ENCODE measurements around the gene B3GNT3. TPM values are rescaled to one million over a fixed set of nuclear protein-coding genes. Genes with fewer than 3 reads are reported as not detected.

Gene B3GNT3
- total and polyA plus RNA-seq, 9 of the 15 experiments (the other 6 are each of a cell fraction or from before 2014, with no cell fraction given): 0.06 to 0.11 (median 0.07) TPM; not detected in 6

- no peak for TF ChIP-seq TAL1 (IDR thresholded peaks at IDR 0.05)
- no peak for TF ChIP-seq MED1 (CRISPR knock-in tag; IDR thresholded peaks at IDR 0.05; ENCODE audit: borderline replicate concordance)
- no peak for TF ChIP-seq PHB (CRISPR knock-in tag; IDR thresholded peaks at IDR 0.05)
- TF ChIP-seq SNRNP70 (optimal IDR thresholded peaks at IDR 0.05; ENCODE audit: low read depth, low read length): no peak
- no peak for TF ChIP-seq PHF21A (IDR thresholded peaks at IDR 0.05; ENCODE audit: borderline replicate concordance, low read depth)
- TF ChIP-seq, protein P1, sequence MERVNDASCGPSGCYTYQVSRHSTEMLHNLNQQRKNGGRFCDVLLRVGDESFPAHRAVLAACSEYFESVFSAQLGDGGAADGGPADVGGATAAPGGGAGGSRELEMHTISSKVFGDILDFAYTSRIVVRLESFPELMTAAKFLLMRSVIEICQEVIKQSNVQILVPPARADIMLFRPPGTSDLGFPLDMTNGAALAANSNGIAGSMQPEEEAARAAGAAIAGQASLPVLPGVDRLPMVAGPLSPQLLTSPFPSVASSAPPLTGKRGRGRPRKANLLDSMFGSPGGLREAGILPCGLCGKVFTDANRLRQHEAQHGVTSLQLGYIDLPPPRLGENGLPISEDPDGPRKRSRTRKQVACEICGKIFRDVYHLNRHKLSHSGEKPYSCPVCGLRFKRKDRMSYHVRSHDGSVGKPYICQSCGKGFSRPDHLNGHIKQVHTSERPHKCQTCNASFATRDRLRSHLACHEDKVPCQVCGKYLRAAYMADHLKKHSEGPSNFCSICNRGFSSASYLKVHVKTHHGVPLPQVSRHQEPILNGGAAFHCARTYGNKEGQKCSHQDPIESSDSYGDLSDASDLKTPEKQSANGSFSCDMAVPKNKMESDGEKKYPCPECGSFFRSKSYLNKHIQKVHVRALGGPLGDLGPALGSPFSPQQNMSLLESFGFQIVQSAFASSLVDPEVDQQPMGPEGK (CRISPR knock-in tag; IDR thresholded peaks at IDR 0.05; ENCODE audit: borderline replicate concordance): no peak
- peak; percentile 34; the same call in 1 of the 2 replicates for TF ChIP-seq SP1 (CRISPR knock-in tag; IDR thresholded peaks at IDR 0.05)
- TF ChIP-seq HDAC3 (IDR thresholded peaks at IDR 0.05; ENCODE audit: borderline replicate concordance, partially characterized antibody): no peak
- no peak for TF ChIP-seq ZNF57 (CRISPR knock-in tag; IDR thresholded peaks at IDR 0.05)
- TF ChIP-seq SRSF7 (optimal IDR thresholded peaks at IDR 0.05; ENCODE audit: low read depth, low read length): no peak
- TF ChIP-seq CBFA2T3 (IDR thresholded peaks at IDR 0.05): no peak
- TF ChIP-seq VEZF1 (CRISPR knock-in tag; IDR thresholded peaks at IDR 0.05): peak; percentile 53; the same call in 1 of the 2 replicates
- TF ChIP-seq PRPF4 (IDR thresholded peaks at IDR 0.05; ENCODE audit: insufficient read depth, low read depth, low read length, poor library complexity, severe bottlenecking): no peak
- peak in 1 of 2 experiments; percentile 52; a peak in 1 of 4 replicates for TF ChIP-seq RCOR1 (IDR thresholded peaks at IDR 0.05; ENCODE audit: borderline replicate concordance in 1 of 2, low read depth in 2 of 2, low read length in 2 of 2)
- TF ChIP-seq TSC22D4 (tag; IDR thresholded peaks at IDR 0.05): no peak
- TF ChIP-seq MEIS2 (IDR thresholded peaks at IDR 0.05; ENCODE audit: partially characterized antibody): no peak
- TF ChIP-seq TEAD4 (IDR thresholded peaks at IDR 0.05; ENCODE audit: low read length): no peak
- no peak for TF ChIP-seq TEAD4 (CRISPR knock-in tag; IDR thresholded peaks at IDR 0.05; ENCODE audit: borderline replicate concordance)
- TF ChIP-seq GTF2F1 (IDR thresholded peaks at IDR 0.05; ENCODE audit: low read depth, low read length): no peak
- TF ChIP-seq, protein P2, sequence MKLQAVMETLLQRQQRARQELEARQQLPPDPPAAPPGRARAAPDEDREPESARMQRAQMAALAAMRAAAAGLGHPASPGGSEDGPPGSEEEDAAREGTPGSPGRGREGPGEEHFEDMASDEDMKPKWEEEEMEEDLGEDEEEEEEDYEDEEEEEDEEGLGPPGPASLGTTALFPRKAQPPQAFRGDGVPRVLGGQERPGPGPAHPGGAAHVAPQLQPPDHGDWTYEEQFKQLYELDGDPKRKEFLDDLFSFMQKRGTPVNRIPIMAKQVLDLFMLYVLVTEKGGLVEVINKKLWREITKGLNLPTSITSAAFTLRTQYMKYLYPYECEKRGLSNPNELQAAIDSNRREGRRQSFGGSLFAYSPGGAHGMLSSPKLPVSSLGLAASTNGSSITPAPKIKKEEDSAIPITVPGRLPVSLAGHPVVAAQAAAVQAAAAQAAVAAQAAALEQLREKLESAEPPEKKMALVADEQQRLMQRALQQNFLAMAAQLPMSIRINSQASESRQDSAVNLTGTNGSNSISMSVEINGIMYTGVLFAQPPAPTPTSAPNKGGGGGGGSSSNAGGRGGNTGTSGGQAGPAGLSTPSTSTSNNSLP (IDR thresholded peaks at IDR 0.05; ENCODE audit: borderline replicate concordance, low read depth, low read length): no peak
- 0 out of 2 replicates have a peak, but pooled peaks have one; percentile 32 for TF ChIP-seq ZNF717 (CRISPR knock-in tag; IDR thresholded peaks at IDR 0.05)
- peak in 1 of 2 experiments; percentile 36; a peak in 1 of 4 replicates for TF ChIP-seq KDM1A (IDR thresholded peaks at IDR 0.05)
- no peak for TF ChIP-seq NELFE (IDR thresholded peaks at IDR 0.05; ENCODE audit: insufficient read depth, insufficient read length)
These were observed 15.7 kb upstream of the B3GNT3 start (continued) for GRCh38 chr19:17778968-17779929.

Measured in K562 (cell line).